ENCODE measurements around the gene PMEPA1. TPM values are rescaled to one million over a fixed set of nuclear protein-coding genes. Genes with fewer than 3 reads are reported as not detected.

PMEPA1 gene
- total and polyA plus RNA-seq, 10 of the 15 experiments (the other 5 are each of a cell fraction or from before 2014, with no cell fraction given), result 0.02 to 0.10 (median 0.04) TPM; not detected in 3

DNA sequence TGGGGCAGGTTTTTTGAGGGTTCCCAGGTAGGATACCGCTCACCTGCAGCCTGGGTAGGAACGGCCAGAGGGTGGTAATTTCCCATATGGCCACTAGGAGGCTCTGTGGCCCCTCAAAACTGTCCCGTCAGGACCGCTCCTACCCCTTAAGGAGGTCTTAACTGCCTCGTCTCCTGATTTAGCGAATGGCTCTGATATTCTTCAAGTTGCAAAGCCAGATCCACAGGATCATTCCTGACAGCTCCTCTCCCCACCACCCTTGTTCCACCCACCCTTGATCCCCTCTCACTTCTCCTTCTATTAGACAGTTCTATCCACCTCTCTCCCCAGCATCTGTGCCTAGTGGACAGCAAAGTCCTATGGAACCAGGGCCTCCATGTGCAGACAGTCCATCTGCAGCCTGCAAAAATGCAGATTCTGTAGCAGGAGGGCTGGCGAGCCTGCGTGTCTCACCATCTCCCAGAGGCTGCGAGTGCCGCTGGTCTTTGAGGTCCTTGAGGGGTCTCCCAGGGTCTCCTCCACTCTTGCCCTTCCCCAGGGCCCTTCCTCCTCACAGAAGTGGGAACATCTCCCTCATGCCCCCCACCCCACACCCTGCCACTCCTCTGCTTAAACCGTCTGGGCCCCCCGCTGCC, 55.3 kb downstream of the PMEPA1 start (continued):
- TF ChIP-seq SRF (IDR thresholded peaks at IDR 0.05; ENCODE audit: low read depth in 2 of 2, low read length in 2 of 2) (no peak), IRF4 (IDR thresholded peaks at IDR 0.05; ENCODE audit: low read depth, low read length) (no peak), EZH2 (IDR thresholded peaks at IDR 0.05; ENCODE audit: borderline replicate concordance, control insufficient read depth, low read depth, low read length) (no peak), NFYB (IDR thresholded peaks at IDR 0.05; ENCODE audit: insufficient read depth, low read depth, low read length) (no peak), STAT1 (conservative IDR thresholded peaks at IDR 0.05) (no peak), PAX8 (IDR thresholded peaks at IDR 0.05) (no peak), HDAC2 (IDR thresholded peaks at IDR 0.05) (no peak), POLR2A (IDR thresholded peaks at IDR 0.05; ENCODE audit: low read depth, low read length) (no peak), BACH1 (IDR thresholded peaks at IDR 0.05; ENCODE audit: borderline replicate concordance) (no peak), IKZF1 (conservative IDR thresholded peaks at IDR 0.05) (no peak), SIN3A (IDR thresholded peaks at IDR 0.05; ENCODE audit: low read depth, low read length) (no peak), CUX1 (IDR thresholded peaks at IDR 0.05; ENCODE audit: insufficient replicate concordance, low read depth, low read length) (no peak), ZBED1 (IDR thresholded peaks at IDR 0.05; ENCODE audit: borderline replicate concordance) (no peak), NR2C1 (IDR thresholded peaks at IDR 0.05) (no peak), SMC3 (IDR thresholded peaks at IDR 0.05; ENCODE audit: borderline replicate concordance, low read length) (peak; percentile 95), TARDBP (IDR thresholded peaks at IDR 0.05; ENCODE audit: borderline replicate concordance) (no peak)
- TF ChIP-seq, protein P1, sequence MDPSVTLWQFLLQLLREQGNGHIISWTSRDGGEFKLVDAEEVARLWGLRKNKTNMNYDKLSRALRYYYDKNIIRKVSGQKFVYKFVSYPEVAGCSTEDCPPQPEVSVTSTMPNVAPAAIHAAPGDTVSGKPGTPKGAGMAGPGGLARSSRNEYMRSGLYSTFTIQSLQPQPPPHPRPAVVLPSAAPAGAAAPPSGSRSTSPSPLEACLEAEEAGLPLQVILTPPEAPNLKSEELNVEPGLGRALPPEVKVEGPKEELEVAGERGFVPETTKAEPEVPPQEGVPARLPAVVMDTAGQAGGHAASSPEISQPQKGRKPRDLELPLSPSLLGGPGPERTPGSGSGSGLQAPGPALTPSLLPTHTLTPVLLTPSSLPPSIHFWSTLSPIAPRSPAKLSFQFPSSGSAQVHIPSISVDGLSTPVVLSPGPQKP (IDR thresholded peaks at IDR 0.05; ENCODE audit: low read depth, low read length), result no peak
- TF ChIP-seq, protein P2, sequence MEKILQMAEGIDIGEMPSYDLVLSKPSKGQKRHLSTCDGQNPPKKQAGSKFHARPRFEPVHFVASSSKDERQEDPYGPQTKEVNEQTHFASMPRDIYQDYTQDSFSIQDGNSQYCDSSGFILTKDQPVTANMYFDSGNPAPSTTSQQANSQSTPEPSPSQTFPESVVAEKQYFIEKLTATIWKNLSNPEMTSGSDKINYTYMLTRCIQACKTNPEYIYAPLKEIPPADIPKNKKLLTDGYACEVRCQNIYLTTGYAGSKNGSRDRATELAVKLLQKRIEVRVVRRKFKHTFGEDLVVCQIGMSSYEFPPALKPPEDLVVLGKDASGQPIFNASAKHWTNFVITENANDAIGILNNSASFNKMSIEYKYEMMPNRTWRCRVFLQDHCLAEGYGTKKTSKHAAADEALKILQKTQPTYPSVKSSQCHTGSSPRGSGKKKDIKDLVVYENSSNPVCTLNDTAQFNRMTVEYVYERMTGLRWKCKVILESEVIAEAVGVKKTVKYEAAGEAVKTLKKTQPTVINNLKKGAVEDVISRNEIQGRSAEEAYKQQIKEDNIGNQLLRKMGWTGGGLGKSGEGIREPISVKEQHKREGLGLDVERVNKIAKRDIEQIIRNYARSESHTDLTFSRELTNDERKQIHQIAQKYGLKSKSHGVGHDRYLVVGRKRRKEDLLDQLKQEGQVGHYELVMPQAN (conservative IDR thresholded peaks at IDR 0.05), result no peak
- TF ChIP-seq, protein P3, sequence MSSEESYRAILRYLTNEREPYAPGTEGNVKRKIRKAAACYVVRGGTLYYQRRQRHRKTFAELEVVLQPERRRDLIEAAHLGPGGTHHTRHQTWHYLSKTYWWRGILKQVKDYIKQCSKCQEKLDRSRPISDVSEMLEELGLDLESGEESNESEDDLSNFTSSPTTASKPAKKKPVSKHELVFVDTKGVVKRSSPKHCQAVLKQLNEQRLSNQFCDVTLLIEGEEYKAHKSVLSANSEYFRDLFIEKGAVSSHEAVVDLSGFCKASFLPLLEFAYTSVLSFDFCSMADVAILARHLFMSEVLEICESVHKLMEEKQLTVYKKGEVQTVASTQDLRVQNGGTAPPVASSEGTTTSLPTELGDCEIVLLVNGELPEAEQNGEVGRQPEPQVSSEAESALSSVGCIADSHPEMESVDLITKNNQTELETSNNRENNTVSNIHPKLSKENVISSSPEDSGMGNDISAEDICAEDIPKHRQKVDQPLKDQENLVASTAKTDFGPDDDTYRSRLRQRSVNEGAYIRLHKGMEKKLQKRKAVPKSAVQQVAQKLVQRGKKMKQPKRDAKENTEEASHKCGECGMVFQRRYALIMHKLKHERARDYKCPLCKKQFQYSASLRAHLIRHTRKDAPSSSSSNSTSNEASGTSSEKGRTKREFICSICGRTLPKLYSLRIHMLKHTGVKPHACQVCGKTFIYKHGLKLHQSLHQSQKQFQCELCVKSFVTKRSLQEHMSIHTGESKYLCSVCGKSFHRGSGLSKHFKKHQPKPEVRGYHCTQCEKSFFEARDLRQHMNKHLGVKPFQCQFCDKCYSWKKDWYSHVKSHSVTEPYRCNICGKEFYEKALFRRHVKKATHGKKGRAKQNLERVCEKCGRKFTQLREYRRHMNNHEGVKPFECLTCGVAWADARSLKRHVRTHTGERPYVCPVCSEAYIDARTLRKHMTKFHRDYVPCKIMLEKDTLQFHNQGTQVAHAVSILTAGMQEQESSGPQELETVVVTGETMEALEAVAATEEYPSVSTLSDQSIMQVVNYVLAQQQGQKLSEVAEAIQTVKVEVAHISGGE (CRISPR knock-in tag; IDR thresholded peaks at IDR 0.05), result no peak
